HepG2 (cell line): ENCODE measurements around the gene TULP3. TPM values are rescaled to one million over a fixed set of nuclear protein-coding genes. Genes with fewer than 3 reads are reported as not detected.
A peak's percentile ranks its signal among the peaks of the same experiment; 100 is the strongest.

ENCODE experiments used
- AHDC1 ChIP-seq: sonication (generic); formaldehyde crosslinking; IDR thresholded peaks from 2 replicates; pipeline ENCODE4 v1.5.1; 2020; ENCODE audit warnings: mild to moderate bottlenecking, missing genetic modification reagents, borderline replicate concordance
- ATF1 ChIP-seq: IDR thresholded peaks from 2 replicates; pipeline ENCODE4 v1.6.1; 2016; ENCODE audit warnings: mild to moderate bottlenecking, control low read depth
- ATF3 ChIP-seq: sonication (generic); formaldehyde crosslinking; IDR thresholded peaks from 2 replicates; pipeline ENCODE4 v1.4.0; 2020; ENCODE audit warnings: missing genetic modification reagents
- ATF6 ChIP-seq: sonication (generic); formaldehyde crosslinking; conservative IDR thresholded peaks from 2 replicates; pipeline ENCODE4 v1.4.0; 2020; ENCODE audit warnings: missing genetic modification reagents
- CENPBD1 ChIP-seq: sonication (generic); formaldehyde crosslinking; IDR thresholded peaks from 2 replicates; pipeline ENCODE4 v1.8.0; 2022; ENCODE audit warnings: missing genetic modification reagents, low read depth, mild to moderate bottlenecking, borderline replicate concordance
- CHD2 ChIP-seq: IDR thresholded peaks from 2 replicates; pipeline ENCODE4 v1.6.1; 2011; ENCODE audit warnings: low read depth, low read length, improper control_type of control experiment
- FLYWCH1 ChIP-seq: sonication (generic); formaldehyde crosslinking; IDR thresholded peaks from 2 replicates; pipeline ENCODE4 v1.8.1; 2023; ENCODE audit warnings: mild to moderate bottlenecking, missing genetic modification reagents
- IRX3 ChIP-seq: sonication (generic); formaldehyde crosslinking; IDR thresholded peaks from 2 replicates; pipeline ENCODE4 v1.8.1; 2023; ENCODE audit warnings: mild to moderate bottlenecking, low read depth, missing genetic modification reagents, borderline replicate concordance
- ISX ChIP-seq: sonication (generic); formaldehyde crosslinking; conservative IDR thresholded peaks from 2 replicates; pipeline ENCODE4 v1.5.0; 2020; ENCODE audit warnings: missing genetic modification reagents
- MXD4 ChIP-seq: IDR thresholded peaks from 2 replicates; pipeline ENCODE4 v1.6.1; 2016; ENCODE audit warnings: mild to moderate bottlenecking, missing biosample characterization, missing genetic modification reagents
- NCOA2 ChIP-seq: sonication (generic); formaldehyde crosslinking; IDR thresholded peaks from 2 replicates; pipeline ENCODE4 v1.8.0; 2022; ENCODE audit warnings: inconsistent platforms
- PHF20 ChIP-seq: sonication (generic); formaldehyde crosslinking; IDR thresholded peaks from 2 replicates; pipeline ENCODE4 v1.5.0; 2020; ENCODE audit warnings: mild to moderate bottlenecking, missing genetic modification reagents
- SMAD9 ChIP-seq: sonication (generic); formaldehyde crosslinking; IDR thresholded peaks from 2 replicates; pipeline ENCODE4 v1.5.1; 2020; ENCODE audit warnings: mild to moderate bottlenecking, missing genetic modification reagents
- STAG1 ChIP-seq: sonication (generic); formaldehyde crosslinking; IDR thresholded peaks from 2 replicates; pipeline ENCODE4 v1.4.0; 2020; ENCODE audit warnings: missing genetic modification reagents
- ZFP36 ChIP-seq: fragments of 150-350 bp; IDR thresholded peaks from 2 replicates; pipeline ENCODE4 v1.6.1; 2018; ENCODE audit warnings: borderline replicate concordance, low read length, low read depth; ENCODE audit not compliant: partially characterized antibody
- ZFX ChIP-seq: sonication (generic); formaldehyde crosslinking; IDR thresholded peaks from 2 replicates; pipeline ENCODE4 v1.4.0; 2020; ENCODE audit warnings: mild to moderate bottlenecking, low read depth, missing genetic modification reagents, moderate library complexity
- ZMAT3 ChIP-seq: sonication (generic); formaldehyde crosslinking; conservative IDR thresholded peaks from 2 replicates; pipeline ENCODE4 v1.7.0; 2021; ENCODE audit warnings: missing genetic modification reagents
- ZMYM4 ChIP-seq: sonication (generic); formaldehyde crosslinking; IDR thresholded peaks from 2 replicates; pipeline ENCODE4 v1.8.1; 2023; ENCODE audit warnings: mild to moderate bottlenecking, missing genetic modification reagents
- ZNF329 ChIP-seq: sonication (generic); formaldehyde crosslinking; IDR thresholded peaks from 2 replicates; pipeline ENCODE4 v1.9.0; 2021; ENCODE audit warnings: low read depth, mild to moderate bottlenecking, missing genetic modification reagents
- ZNF501 ChIP-seq: sonication (generic); formaldehyde crosslinking; IDR thresholded peaks from 2 replicates; pipeline ENCODE4 v1.5.1; 2020; ENCODE audit warnings: mild to moderate bottlenecking, moderate library complexity, missing genetic modification reagents
- polyA plus RNA-seq, 8 experiments: library from polyadenylated mRNA; depleted of rRNA in 3 of 8; stranded (reverse) in 7 of 8; unstranded in 1 of 8; fragments of >200 nt; fragmentation: Illumina TruSeq in 4 of 8; extraction: Trizol in 4 of 8; gene quantifications; 2 replicates each; pipeline versions ENCODE4 v1.2.1 to v1.2.3, GENCODE V29; 2011 to 2016; ENCODE audit warnings: low read depth in 4 of 8, missing spikeins in 1 of 8, mixed read lengths in 1 of 8; ENCODE audit not compliant: insufficient read depth in 1 of 8
- total RNA-seq, 5 experiments: library from RNA; depleted of rRNA; stranded (reverse); fragments of >200 nt; fragmentation: Illumina TruSeq; extraction: Trizol; gene quantifications; 2 replicates each; pipeline ENCODE4 v1.2.3, GENCODE V29; 2016; ENCODE audit warnings: low read depth in 1 of 5

Gene TULP3
- total and polyA plus RNA-seq, 2 of the 13 experiments (the other 11 are each of a cell fraction or from before 2014, with no cell fraction given) = 11.2 to 13.2 TPM

GRCh38 chr12:2963154-2963759 lies 72.6 kb downstream of the TULP3 start (continued):
- no peak for TF ChIP-seq ATF6 (CRISPR knock-in tag)
- TF ChIP-seq ZMYM4 (CRISPR knock-in tag) = no peak
- peak; percentile 32; the same call in 1 of the 2 replicates for TF ChIP-seq ZFX (CRISPR knock-in tag)
- no peak for TF ChIP-seq FLYWCH1 (CRISPR knock-in tag)
- TF ChIP-seq ZMAT3 (CRISPR knock-in tag) = peak; percentile 38; the same call in 1 of the 2 replicates
- peak; percentile 33; the same call in 1 of the 2 replicates for TF ChIP-seq AHDC1 (CRISPR knock-in tag)
- peak; percentile 42; the same call in 1 of the 2 replicates for TF ChIP-seq MXD4 (CRISPR knock-in tag)
- no peak for TF ChIP-seq ZNF329 (CRISPR knock-in tag)
- peak; percentile 78 for TF ChIP-seq NCOA2
- peak; percentile 31; the same call in 1 of the 2 replicates for TF ChIP-seq ATF3
- peak; percentile 52; the same call in 1 of the 2 replicates for TF ChIP-seq ZNF501
- TF ChIP-seq IRX3 (CRISPR knock-in tag) = no peak
- TF ChIP-seq ZFP36 = no peak
- TF ChIP-seq CENPBD1 (CRISPR knock-in tag) = no peak
- TF ChIP-seq ISX (CRISPR knock-in tag) = no peak
- peak; percentile 18; the same call in 1 of the 2 replicates for TF ChIP-seq ATF1 (CRISPR knock-in tag)
- no peak for TF ChIP-seq CHD2
- TF ChIP-seq SMAD9 (CRISPR knock-in tag) = 0 out of 2 replicates have a peak, but pooled peaks have one; percentile 39
- no peak for TF ChIP-seq PHF20
- no peak for TF ChIP-seq STAG1 (CRISPR knock-in tag)
